ENCODE data around the gene DAB2IP. TPM values are rescaled to one million over a fixed set of nuclear protein-coding genes. Genes with fewer than 3 reads are reported as not detected.

Gene DAB2IP
- total RNA-seq, 1 experiment from 2014 or later: 15.2 TPM

DNA sequence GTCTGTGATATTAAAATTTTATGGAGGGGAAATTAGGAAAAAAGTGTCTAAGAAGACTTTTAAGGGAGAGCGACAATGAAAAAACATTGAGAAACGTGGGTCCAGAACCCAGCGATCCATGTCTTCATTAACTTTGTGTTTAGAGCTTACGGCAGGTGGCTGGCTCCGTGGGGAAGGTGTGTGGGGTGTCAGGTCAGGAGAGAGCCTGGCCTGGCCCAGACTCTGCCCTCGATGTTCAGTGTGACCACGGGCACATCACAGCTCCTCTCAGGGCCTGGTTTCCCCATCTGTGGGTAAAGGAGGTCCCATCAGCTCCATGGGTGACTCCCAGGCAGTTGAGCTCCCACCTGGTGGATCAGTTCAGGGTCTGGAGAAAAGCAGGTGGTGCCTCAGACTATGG is 22.1 kb downstream of the DAB2IP start:
- ATAC-seq: no peak
- POLR2A ChIA-PET (ENCODE audit: unreplicated experiment): no interaction called here

DNA sequence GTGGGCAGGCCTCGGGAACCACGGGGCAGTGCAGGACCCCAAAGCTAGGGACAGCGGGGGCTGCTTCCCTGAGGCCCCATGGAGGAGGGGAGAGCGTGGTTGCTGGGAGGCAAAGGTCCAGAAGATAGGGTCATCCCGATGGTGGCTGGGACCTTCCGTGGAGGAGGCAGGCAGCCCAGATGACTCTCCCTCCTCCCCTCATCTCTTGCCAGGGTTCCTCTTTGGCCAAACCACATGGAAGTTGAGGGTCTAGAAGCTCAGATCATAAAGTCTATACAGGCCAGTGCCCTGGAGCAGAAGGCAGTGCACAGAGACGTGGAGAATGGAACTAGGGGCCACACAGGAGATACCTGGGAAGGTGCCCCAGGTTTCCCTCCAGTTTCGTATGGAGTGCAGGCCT is 22.6 kb downstream of the DAB2IP start:
- ATAC-seq (no peak), DNase-seq (no peak)
- TF ChIP-seq EZH2phosphoT487 (IDR thresholded peaks at IDR 0.05; ENCODE audit: borderline replicate concordance, low read length) (no peak), EZH2 (IDR thresholded peaks at IDR 0.05; ENCODE audit: low read length, unreplicated experiment) (no peak)
- TF ChIP-seq, protein P1, sequence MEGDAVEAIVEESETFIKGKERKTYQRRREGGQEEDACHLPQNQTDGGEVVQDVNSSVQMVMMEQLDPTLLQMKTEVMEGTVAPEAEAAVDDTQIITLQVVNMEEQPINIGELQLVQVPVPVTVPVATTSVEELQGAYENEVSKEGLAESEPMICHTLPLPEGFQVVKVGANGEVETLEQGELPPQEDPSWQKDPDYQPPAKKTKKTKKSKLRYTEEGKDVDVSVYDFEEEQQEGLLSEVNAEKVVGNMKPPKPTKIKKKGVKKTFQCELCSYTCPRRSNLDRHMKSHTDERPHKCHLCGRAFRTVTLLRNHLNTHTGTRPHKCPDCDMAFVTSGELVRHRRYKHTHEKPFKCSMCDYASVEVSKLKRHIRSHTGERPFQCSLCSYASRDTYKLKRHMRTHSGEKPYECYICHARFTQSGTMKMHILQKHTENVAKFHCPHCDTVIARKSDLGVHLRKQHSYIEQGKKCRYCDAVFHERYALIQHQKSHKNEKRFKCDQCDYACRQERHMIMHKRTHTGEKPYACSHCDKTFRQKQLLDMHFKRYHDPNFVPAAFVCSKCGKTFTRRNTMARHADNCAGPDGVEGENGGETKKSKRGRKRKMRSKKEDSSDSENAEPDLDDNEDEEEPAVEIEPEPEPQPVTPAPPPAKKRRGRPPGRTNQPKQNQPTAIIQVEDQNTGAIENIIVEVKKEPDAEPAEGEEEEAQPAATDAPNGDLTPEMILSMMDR (conservative IDR thresholded peaks at IDR 0.05; ENCODE audit: low read depth, low read length): no peak
- H3K9ac ChIP-seq (ENCODE audit: low read length): no peak overlapping the region
- intact Hi-C loops (cut with micrococcal nuclease): no loop called here
- no peaks in the 10 kb centered on the region for H3K27me3 ChIP-seq (ENCODE audit: low read length)
- no peak overlapping the region for H3K27ac ChIP-seq (ENCODE audit: low read length)
- no peaks in the 10 kb centered on the region for H3F3A ChIP-seq (ENCODE audit: low read length, unreplicated experiment)
- no peaks in the 10 kb centered on the region for H3K79me2 ChIP-seq (ENCODE audit: low read length)
- ChIA-PET CTCF (no interaction called here), POLR2A (ENCODE audit: unreplicated experiment) (no interaction called here)
- no peaks in the 10 kb centered on the region for H4K20me1 ChIP-seq (ENCODE audit: low read length)
- no peaks in the 10 kb centered on the region for H3K36me3 ChIP-seq (ENCODE audit: low read depth, low read length)
- no peak overlapping the region for H3K4me2 ChIP-seq (ENCODE audit: low read length)
- BruUV-seq (replicated peaks): no TSS peak
- peaks cover 9% of the 10 kb centered on the region; the same call in 1 of the 2 replicates for H3K4me1 ChIP-seq (ENCODE audit: insufficient read depth, low read length)
- no peak overlapping the region for H2AFZ ChIP-seq (ENCODE audit: low read length)
- no peaks in the 10 kb centered on the region for H3K9me2 ChIP-seq (replicated peaks; ENCODE audit: low read length)
- no peaks in the 10 kb centered on the region for H3K9me3 ChIP-seq (ENCODE audit: low read length)
- no peak overlapping the region for H3K4me3 ChIP-seq (ENCODE audit: low read length)

More for the DNA sequence above, 22.1 kb downstream of the DAB2IP start:
- intact Hi-C loops (cut with micrococcal nuclease): no loop called here
- Histone ChIP-seq H4K20me1 (ENCODE audit: low read length) (no peaks in the 10 kb centered on the region), H3K4me1 (ENCODE audit: insufficient read depth, low read length) (peaks cover 9% of the 10 kb centered on the region; the same call in 1 of the 2 replicates), H3K4me2 (ENCODE audit: low read length) (no peak overlapping the region), H3K36me3 (ENCODE audit: low read depth, low read length) (no peaks in the 10 kb centered on the region), H3K9me2 (replicated peaks; ENCODE audit: low read length) (no peaks in the 10 kb centered on the region), H3K79me2 (ENCODE audit: low read length) (no peaks in the 10 kb centered on the region), H3K27ac (ENCODE audit: low read length) (no peak overlapping the region), H3K9ac (ENCODE audit: low read length) (no peak overlapping the region), H3K27me3 (ENCODE audit: low read length) (no peaks in the 10 kb centered on the region), H3K4me3 (ENCODE audit: low read length) (no peak overlapping the region), H2AFZ (ENCODE audit: low read length) (no peak overlapping the region), H3K9me3 (ENCODE audit: low read length) (no peaks in the 10 kb centered on the region), H3F3A (ENCODE audit: low read length, unreplicated experiment) (no peaks in the 10 kb centered on the region)
- BruUV-seq (replicated peaks): no TSS peak
- TF ChIP-seq EZH2 (IDR thresholded peaks at IDR 0.05; ENCODE audit: low read length, unreplicated experiment): no peak
- no peak for TF ChIP-seq EZH2phosphoT487 (IDR thresholded peaks at IDR 0.05; ENCODE audit: borderline replicate concordance, low read length)
- TF ChIP-seq, protein P1 (conservative IDR thresholded peaks at IDR 0.05; ENCODE audit: low read depth, low read length): no peak
- CTCF ChIA-PET: no interaction called here
- no peak for DNase-seq

GRCh38 chr9:121674952-121675351 is 23.5 kb downstream of the DAB2IP start:
- TF ChIP-seq EZH2 (IDR thresholded peaks at IDR 0.05; ENCODE audit: low read length, unreplicated experiment) (no peak), EZH2phosphoT487 (IDR thresholded peaks at IDR 0.05; ENCODE audit: borderline replicate concordance, low read length) (no peak)
- TF ChIP-seq, protein P1 (conservative IDR thresholded peaks at IDR 0.05; ENCODE audit: low read depth, low read length): no peak
- Histone ChIP-seq H3K79me2 (ENCODE audit: low read length) (no peaks in the 10 kb centered on the region), H4K20me1 (ENCODE audit: low read length) (no peaks in the 10 kb centered on the region), H3K9ac (ENCODE audit: low read length) (no peak overlapping the region), H3F3A (ENCODE audit: low read length, unreplicated experiment) (no peaks in the 10 kb centered on the region), H3K4me3 (ENCODE audit: low read length) (no peak overlapping the region), H3K4me1 (ENCODE audit: insufficient read depth, low read length) (peaks cover 9% of the 10 kb centered on the region; the same call in 1 of the 2 replicates), H3K36me3 (ENCODE audit: low read depth, low read length) (no peaks in the 10 kb centered on the region), H3K9me2 (replicated peaks; ENCODE audit: low read length) (no peaks in the 10 kb centered on the region), H2AFZ (ENCODE audit: low read length) (no peak overlapping the region), H3K27ac (ENCODE audit: low read length) (no peak overlapping the region), H3K9me3 (ENCODE audit: low read length) (no peaks in the 10 kb centered on the region), H3K27me3 (ENCODE audit: low read length) (no peaks in the 10 kb centered on the region), H3K4me2 (ENCODE audit: low read length) (no peak overlapping the region)
- no TSS peak for BruUV-seq (replicated peaks)
- intact Hi-C loops (cut with micrococcal nuclease): no loop called here
- POLR2A ChIA-PET (ENCODE audit: unreplicated experiment): no interaction called here
- CTCF ChIA-PET: no interaction called here
- ATAC-seq (peak; percentile 53; the same call in 1 of the 2 replicates), DNase-seq (peak; percentile 45)

All from PC-3 (cell line).